IPS-15b (cell line): ENCODE data around the gene EML6.

Source experiments
- H3K27me3 ChIP-seq: one replicate; pipeline ENCODE4 v1.6.1; 2013; ENCODE audit warnings: low read length; ENCODE audit not compliant: control insufficient read depth, insufficient read depth
- H3K36me3 ChIP-seq: one replicate; pipeline ENCODE4 v1.6.1; 2013; ENCODE audit warnings: low read length; ENCODE audit not compliant: control insufficient read depth, insufficient read depth
- H3K4me1 ChIP-seq: one replicate; pipeline ENCODE4 v1.6.1; 2013; ENCODE audit warnings: mild to moderate bottlenecking, low read length; ENCODE audit not compliant: control insufficient read depth, insufficient read depth
- H3K4me3 ChIP-seq: one replicate; pipeline ENCODE4 v1.5.1; 2013; ENCODE audit warnings: low read depth, low read length
- H3K9ac ChIP-seq: one replicate; pipeline ENCODE4 v1.6.1; 2013; ENCODE audit warnings: low read depth, mild to moderate bottlenecking, low read length
- H3K9me3 ChIP-seq: one replicate; pipeline ENCODE4 v1.6.1; 2013; ENCODE audit warnings: mild to moderate bottlenecking, low read length; ENCODE audit not compliant: control insufficient read depth, insufficient read depth

Gene EML6

GRCh38 chr2:55010149-55010591 is 286.7 kb downstream of the EML6 start:
- H3K4me1 ChIP-seq = peaks cover 26% of the 10 kb centered on the region
- H3K9me3 ChIP-seq = no peaks in the 10 kb centered on the region
- H3K9ac ChIP-seq = no peak overlapping the region
- no peaks in the 10 kb centered on the region for H3K36me3 ChIP-seq
- H3K27me3 ChIP-seq = no peaks in the 10 kb centered on the region
- H3K4me3 ChIP-seq = no peak overlapping the region

DNA sequence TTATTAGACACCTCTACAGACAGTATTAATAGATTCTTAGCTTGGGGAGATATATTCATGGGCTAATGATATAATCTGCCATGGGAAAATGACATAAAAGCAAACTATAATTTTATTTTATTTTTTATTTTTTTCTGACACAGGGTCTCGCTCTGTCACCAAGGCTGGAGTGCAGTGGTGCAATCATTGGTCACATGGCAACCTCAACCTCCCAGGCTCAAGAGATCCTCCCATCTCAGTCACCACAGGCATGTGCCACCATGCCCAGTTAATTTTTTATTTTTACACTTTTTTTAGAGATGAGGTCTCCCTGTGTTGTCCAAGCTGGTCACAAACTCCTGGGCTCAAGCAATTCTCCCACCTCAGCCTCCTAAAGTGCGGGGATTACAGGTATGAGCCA is 287.5 kb downstream of the EML6 start:
- no peak overlapping the region for H3K9ac ChIP-seq
- H3K4me3 ChIP-seq = no peak overlapping the region
- peaks cover 27% of the 10 kb centered on the region for H3K4me1 ChIP-seq
- H3K36me3 ChIP-seq = no peaks in the 10 kb centered on the region
- H3K27me3 ChIP-seq = no peaks in the 10 kb centered on the region
- no peaks in the 10 kb centered on the region for H3K9me3 ChIP-seq

- Histone ChIP-seq H3K36me3 (no peaks in the 10 kb centered on the region), H3K9ac (no peak overlapping the region), H3K4me1 (peaks cover 22% of the 10 kb centered on the region), H3K9me3 (no peaks in the 10 kb centered on the region), H3K4me3 (no peak overlapping the region), H3K27me3 (no peaks in the 10 kb centered on the region)
These were observed 288.6 kb downstream of the EML6 start for GRCh38 chr2:55011831-55012671.

- no peaks in the 10 kb centered on the region for H3K27me3 ChIP-seq
- no peak overlapping the region for H3K4me3 ChIP-seq
- H3K9me3 ChIP-seq = no peaks in the 10 kb centered on the region
- H3K4me1 ChIP-seq = peaks cover 21% of the 10 kb centered on the region
- no peak overlapping the region for H3K9ac ChIP-seq
- H3K36me3 ChIP-seq = no peaks in the 10 kb centered on the region
These were observed 289.4 kb downstream of the EML6 start for GRCh38 chr2:55012672-55013484.

DNA sequence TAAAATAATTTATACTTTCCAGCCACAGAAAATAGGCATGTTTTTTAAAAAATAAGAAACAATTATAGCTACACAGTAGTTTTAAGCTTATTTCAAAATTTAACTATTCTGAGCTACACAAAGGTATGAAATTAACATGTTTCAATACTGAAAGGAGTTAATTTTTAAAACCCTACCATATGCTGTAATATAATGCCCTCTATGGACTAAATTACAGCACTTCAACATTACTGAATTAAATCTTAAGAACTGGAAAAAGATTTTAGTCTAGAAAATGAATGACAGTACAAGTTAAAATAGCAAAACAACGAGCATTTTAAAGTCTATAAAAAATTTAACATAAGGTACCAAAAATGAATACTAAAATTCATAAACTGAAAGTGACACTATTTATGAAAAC is 290.5 kb downstream of the EML6 start:
- no peak overlapping the region for H3K4me3 ChIP-seq
- H3K9me3 ChIP-seq = no peaks in the 10 kb centered on the region
- H3K27me3 ChIP-seq = no peaks in the 10 kb centered on the region
- H3K9ac ChIP-seq = no peak overlapping the region
- H3K4me1 ChIP-seq = peaks cover 24% of the 10 kb centered on the region
- H3K36me3 ChIP-seq = no peaks in the 10 kb centered on the region

DNA sequence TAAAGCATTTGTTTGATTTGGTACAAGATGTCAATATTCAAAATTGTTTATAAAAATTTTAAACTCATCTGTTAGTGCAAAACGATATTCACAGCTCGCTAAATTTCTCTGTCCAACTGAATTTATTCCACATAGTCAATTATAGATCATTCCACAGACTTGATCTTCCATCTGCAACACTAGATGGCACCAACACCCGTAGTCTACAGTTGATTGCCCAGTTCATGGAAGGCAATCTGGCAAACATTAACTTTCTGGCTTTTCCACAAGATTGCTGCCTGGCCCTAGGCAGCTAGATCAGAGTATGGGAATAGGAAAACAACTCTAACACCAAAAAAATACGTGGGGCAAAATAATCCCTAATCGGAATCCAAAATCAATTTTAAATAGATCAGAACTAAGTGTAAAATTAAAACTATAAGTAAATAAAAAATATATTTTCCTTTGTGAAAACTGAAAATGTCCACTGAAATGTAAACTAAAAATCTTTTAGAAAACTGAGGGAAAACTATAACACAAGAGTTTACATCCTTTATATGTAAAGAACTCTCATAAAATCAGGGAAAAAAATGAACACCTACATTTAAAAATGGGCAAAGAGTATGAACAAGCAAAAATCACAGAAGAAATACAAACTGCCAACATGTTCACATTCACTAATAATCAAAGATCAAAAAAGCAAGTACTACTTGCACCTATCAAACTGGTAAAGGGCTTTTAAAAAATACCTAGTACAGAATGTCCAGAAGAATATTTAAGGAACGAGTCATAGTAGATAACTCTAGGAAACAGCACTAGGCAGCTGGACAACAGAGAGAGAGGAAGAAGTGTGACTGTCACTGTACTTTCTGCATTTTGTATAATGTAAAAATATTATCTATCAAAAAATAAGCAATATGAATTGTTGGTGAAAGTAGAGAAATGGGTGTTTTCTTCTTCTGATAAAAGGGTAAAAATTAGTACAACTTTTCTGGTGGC is 291.8 kb downstream of the EML6 start:
- no peaks in the 10 kb centered on the region for H3K9me3 ChIP-seq
- H3K9ac ChIP-seq = no peak overlapping the region
- no peak overlapping the region for H3K4me3 ChIP-seq
- H3K36me3 ChIP-seq = no peaks in the 10 kb centered on the region
- H3K27me3 ChIP-seq = no peaks in the 10 kb centered on the region
- H3K4me1 ChIP-seq = peaks cover 25% of the 10 kb centered on the region

DNA sequence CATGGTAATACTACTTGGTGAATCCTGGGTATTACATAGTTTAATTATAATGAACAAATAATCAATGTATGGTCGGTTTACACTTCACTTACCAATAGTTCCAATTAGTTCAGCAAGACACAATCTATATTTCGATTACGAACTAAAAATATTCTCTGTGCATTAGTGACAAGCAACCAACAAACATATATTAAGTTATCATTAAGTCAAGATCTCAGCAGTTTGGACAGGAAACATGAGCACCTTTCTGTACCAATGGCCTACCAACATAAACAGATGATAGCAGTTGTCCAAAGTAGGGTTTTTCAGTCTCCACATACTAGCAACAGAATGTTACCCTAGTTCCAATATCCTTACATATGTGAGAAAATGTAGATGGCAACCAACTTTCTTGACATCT is 294.0 kb downstream of the EML6 start:
- Histone ChIP-seq H3K36me3 (no peaks in the 10 kb centered on the region), H3K4me3 (no peak overlapping the region), H3K9ac (no peak overlapping the region), H3K9me3 (no peaks in the 10 kb centered on the region), H3K27me3 (no peaks in the 10 kb centered on the region), H3K4me1 (peaks cover 27% of the 10 kb centered on the region)

DNA sequence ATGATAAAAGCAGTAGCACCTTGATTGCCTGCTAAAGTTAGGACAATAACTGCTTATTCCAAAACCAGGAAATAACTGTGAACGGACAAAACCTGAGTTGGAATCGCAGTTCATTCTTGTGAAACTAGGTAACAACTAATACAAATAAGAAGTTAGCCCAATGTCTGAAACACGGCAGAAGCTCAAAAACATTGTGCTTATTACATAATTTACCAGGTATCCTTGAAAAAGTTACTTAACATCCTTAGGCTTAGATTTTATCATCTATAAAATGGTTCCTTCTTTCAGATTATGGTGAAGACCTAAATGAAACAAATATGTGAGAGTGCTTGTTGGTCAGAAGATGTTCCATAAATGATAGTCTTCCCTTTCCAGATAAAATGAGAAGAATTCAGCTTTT is 294.4 kb downstream of the EML6 start:
- H3K4me1 ChIP-seq = peaks cover 27% of the 10 kb centered on the region
- H3K36me3 ChIP-seq = no peaks in the 10 kb centered on the region
- no peaks in the 10 kb centered on the region for H3K9me3 ChIP-seq
- H3K4me3 ChIP-seq = no peak overlapping the region
- H3K27me3 ChIP-seq = no peaks in the 10 kb centered on the region
- H3K9ac ChIP-seq = no peak overlapping the region

DNA sequence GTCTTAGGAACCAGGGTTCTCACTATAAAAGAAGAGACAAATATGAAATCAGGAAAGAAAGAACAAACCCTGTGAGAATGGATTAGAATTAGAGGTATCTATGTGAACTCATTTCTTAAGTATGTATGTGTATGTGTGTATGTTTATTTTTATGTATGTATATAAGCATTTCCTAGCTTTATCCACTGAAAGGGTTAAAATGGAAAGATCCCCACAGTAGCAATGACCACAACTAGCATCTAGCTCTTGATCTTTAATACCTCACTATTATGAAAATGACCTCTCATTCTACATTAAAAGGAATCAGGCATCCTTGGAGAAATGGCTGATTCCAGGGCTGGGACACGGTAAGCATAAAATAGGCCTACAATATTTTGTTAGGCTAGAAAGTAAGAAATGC is 295.2 kb downstream of the EML6 start:
- Histone ChIP-seq H3K4me1 (peaks cover 27% of the 10 kb centered on the region), H3K9me3 (no peaks in the 10 kb centered on the region), H3K36me3 (no peaks in the 10 kb centered on the region)

GRCh38 chr2:55019526-55020258 is 296.2 kb downstream of the EML6 start:
- Histone ChIP-seq H3K9ac (no peak overlapping the region), H3K36me3 (no peaks in the 10 kb centered on the region), H3K4me3 (no peak overlapping the region), H3K27me3 (no peaks in the 10 kb centered on the region), H3K4me1 (peaks cover 27% of the 10 kb centered on the region), H3K9me3 (no peaks in the 10 kb centered on the region)

More for the DNA sequence above, 295.2 kb downstream of the EML6 start:
- H3K27me3 ChIP-seq = no peaks in the 10 kb centered on the region
- no peak overlapping the region for H3K4me3 ChIP-seq
- H3K9ac ChIP-seq = no peak overlapping the region
